Mucosa of gallbladder (tissue), 1 donor: Measurements from ENCODE around the gene CD200R1. TPM values are rescaled to one million over a fixed set of nuclear protein-coding genes. Genes with fewer than 3 reads are reported as not detected.

ENCODE experiments used
- DNase-seq: peaks from one replicate; pipeline ENCODE4 v3.0.0-alpha.2; 2020; ENCODE audit warnings: low spot score
- total RNA-seq: library from RNA; stranded (reverse); gene quantifications from one replicate; pipeline ENCODE4 v1.2.1, GENCODE V29; 2021
- donor health status: DM: no; HTN: no; CAD: no.

The CD200R1 gene
- total RNA-seq, 1 donor from 2014 or later: 1.5 TPM

DNA sequence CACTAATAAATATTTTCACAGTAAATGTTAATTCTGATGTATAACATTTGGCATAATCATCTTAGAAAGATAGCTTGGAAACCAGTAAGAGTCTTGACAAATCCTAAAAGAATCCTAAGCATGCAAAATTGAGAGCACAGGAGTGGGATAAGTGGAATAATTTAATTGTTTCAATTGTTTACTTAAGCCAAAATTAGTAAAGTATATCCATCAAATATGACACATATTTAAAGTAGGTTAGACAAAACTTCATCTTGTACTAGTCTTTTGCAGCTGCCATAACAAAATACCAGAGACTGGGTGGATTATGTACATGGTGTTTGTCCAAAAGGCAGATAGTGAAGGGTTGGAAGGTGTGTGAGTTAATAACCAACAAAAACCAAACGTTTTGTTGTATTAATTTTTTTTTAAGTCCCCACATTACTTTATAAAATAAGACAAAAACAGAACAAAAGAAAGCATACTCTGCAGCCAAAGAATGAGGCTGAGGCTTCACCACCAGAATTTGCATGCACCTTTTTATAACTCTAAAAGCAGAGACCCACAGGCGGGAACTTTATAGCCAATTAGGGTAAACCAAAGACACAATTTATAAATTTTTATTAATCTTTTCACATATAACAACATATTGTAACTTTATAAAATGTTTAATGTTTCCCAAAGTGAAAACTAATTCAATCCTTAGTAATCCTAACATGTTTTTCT is 86.4 kb downstream of the CD200R1 start:
- DNase-seq: no peak

- DNase-seq: no peak
These were observed 90.1 kb downstream of the CD200R1 start for GRCh38 chr3:112884678-112885290.

GRCh38 chr3:112881891-112882290 is 93.0 kb downstream of the CD200R1 start:
- no peak for DNase-seq

DNA sequence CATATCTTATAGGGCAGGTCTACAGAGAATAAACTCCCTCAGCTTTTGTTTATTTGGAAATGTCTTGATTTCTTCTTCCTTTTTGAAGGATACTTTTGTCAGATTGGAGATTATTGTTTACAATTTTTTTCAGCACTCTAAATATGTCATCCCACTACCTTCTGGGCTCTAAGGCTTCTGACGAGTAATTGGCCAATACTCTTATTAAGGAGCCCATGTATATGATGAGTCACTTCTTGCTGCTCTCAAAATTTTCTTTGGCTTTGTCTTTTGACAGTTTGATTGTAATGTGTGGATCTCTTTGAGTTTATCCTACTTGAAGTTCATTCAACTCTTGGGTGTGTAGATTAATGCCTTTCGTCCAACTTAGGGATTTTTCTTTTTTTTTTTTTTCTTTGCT is 99.3 kb downstream of the CD200R1 start:
- no peak for DNase-seq

DNA sequence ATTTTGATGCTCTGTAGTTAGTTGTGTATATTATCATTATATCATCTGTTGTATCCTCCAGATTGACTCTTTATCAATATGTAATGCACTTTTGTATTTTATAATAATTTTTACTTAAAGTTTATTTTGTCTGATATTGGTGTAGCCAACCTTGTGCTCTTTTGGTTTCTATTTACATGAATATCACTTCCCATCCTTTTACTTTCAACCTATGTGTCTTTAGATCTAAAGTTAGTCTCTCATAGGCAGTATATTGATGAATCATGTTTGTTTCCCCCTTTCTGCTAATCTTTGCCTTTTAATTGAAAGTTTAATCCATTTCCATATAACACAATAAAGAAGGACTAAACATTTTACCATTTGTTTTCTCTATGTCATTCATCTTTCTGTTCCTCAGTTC is 100.2 kb downstream of the CD200R1 start:
- DNase-seq: no peak

DNA sequence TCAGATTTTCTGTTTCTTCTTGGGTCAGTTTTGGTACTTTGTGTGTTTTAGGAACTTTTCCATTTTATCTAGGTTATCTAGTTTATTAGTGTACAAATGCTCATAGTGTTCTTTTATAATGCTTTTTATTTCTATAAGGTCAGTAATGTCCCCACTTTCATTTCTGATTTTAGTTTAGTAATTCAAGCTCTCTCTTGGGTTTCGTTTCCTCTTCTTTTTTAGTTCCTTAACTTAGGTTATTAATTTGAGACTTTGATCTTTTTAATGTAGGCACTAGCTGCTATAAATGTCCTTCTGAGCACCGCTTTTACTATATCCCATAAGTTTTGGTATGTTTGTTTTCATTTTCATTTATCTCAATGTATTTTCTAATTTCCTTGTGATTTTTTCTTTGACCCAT is 101.3 kb downstream of the CD200R1 start:
- DNase-seq: no peak

- no peak for DNase-seq
These were observed 103.2 kb downstream of the CD200R1 start for GRCh38 chr3:112871735-112872134.

Other genes with a start within 250 kb of the CD200R1 start
- not detected for gene CD200R1L, start 128.2 kb downstream of the CD200R1 start, total RNA-seq
- gene GTPBP8, start 15.9 kb upstream of the CD200R1 start, total RNA-seq: 17.6 TPM
- gene BOC, start 236.5 kb upstream of the CD200R1 start, total RNA-seq: 20.5 TPM